ENCODE measurements around the gene PXDN.
A peak's percentile ranks its signal among the peaks of the same experiment; 100 is the strongest.
"Not testable (repeated sequence)": the region's sequence is repeated elsewhere in the genome, so short reads cannot be mapped to it uniquely, and the experiment has no call there.

Gene PXDN

DNA sequence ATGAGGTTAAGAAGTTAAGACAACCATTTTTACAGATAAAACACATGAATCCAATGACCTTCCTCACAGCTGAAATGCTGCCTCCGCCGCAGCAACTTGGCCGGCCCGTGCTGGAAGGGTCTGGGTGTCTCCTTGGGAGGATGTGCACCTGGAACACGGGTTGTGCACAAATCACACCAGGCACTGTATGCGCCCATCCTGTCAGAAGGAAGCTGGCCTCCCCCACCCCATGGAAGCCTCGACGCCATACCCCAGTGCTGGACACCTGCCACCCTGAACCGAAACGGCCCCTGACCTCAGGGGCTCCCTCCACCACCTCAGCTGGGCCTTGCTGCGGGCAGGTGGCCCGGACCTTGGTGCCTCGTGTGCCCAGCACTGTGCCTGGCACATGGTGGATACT is 111.8 kb downstream of the PXDN start:
- DNase-seq (ENCODE audit: low spot score): no peak

DNA sequence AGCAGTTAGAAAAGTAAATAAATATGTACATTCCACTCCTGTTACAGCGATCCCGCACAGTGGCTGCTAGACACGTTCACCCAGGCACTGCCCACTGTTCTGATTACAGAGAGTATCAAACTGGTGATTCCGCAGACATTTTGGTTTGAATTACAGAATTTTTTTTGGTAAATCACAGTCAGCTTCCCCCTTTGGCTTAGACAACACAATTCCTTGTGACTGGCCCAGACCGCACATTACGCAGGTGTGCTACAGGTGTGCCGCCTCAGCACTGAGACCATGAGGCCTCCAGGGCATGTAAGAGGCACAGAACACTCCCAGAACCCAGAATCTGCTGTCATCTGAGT is 112.3 kb downstream of the PXDN start:
- DNase-seq (ENCODE audit: low spot score): no peak

GRCh38 chr2:1631292-1632001 is 112.9 kb downstream of the PXDN start:
- no peak for DNase-seq (ENCODE audit: low spot score)

DNA sequence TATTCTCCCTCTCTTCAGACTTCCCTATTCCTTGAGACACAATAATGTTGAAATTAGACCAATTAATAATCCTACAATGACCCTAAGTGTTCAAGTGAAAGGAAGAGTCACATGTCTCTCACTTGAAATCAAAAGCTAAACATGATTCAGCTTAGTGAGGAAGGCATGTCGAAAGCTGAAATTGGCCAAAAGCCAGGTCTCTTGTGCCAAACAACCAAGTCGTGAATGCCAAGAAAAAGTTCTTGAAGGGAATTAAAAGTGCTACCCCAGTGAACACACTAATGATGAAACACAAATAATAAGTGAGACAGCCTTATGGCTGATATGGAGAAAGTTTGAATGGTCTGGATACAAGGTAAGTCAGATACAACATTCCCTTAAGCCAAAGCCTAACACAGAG is 115.4 kb downstream of the PXDN start:
- DNase-seq (ENCODE audit: low spot score): peak; percentile 7

- DNase-seq (ENCODE audit: low spot score): no peak
These were observed 116.5 kb downstream of the PXDN start for GRCh38 chr2:1627628-1628381.

GRCh38 chr2:1626271-1626681 is 118.0 kb downstream of the PXDN start:
- DNase-seq (ENCODE audit: low spot score): no peak

DNA sequence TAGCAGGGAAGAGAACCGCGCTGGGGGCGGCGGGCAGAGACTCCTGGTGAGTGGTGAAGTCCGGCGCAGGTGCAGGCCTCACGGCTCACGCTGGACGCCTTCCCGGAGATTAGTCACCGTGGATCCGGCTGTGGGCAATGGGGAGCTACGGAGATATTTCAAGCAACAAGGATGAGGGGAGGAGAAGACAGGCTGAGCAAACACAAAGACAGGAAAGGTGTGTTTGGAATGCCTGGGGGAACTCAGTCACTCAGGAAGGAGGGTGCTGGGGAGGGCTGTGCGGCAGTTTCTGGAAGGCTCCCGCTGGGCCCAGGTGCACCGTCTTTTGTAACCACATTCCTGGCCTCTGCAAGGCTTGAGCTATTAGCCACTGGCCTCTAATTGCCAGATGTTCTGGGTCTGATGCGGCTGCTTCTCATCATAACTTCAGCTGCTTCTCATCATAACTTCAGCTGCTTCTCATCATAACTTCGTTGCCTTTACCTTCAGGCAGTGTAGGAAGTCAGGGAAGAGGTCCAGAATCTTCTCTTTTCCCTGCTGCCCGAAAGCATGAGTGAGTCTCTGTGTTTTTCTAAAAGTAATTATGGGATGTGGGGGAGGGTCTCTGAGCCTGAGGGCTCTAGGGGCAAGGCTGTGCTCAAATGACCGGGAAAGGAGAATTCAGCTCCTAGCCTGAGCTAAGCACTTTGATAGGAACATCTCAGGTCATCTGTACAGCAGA is 118.9 kb downstream of the PXDN start:
- no peak for DNase-seq (ENCODE audit: low spot score)

- no peak for DNase-seq (ENCODE audit: low spot score)
These were observed 120.3 kb downstream of the PXDN start for GRCh38 chr2:1623906-1624445.

DNA sequence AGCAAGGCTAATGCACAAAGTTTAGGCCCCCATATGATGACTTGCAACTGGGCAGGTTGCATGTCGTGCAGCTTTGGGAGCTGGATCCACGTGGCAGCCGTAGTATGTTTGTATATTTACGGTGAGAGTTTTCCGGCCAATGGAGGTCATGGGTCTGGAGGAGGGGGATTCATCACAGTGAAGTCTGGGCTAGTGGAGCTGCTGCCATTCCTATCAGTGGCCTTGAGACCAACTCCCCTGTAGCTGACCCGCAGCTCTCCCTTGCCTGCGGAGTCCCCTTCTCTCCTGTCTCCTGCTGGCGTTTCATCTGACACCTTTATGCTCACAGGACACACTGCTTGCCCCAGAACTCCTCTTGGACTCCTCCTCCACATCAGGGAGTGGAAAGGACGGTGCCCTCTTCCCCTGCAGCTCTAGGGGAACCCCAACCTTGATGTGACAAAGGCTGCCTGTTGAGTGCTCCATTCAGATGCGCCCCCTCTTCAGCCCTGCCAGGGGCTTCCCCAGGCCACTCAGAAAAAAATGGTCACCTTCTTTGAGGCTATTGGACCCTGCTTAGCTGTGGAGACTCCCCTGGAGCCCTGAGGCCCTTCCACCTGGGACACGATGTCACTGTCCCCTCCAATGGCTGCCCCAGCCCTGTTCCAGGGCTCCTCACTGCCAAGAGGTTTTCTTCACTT is 121.7 kb downstream of the PXDN start:
- DNase-seq (ENCODE audit: low spot score): no peak

- not testable (repeated sequence) for DNase-seq (ENCODE audit: low spot score)
These were observed 122.3 kb downstream of the PXDN start for GRCh38 chr2:1621976-1622375.

GRCh38 chr2:1621501-1621900 is 122.8 kb downstream of the PXDN start:
- DNase-seq (ENCODE audit: low spot score): no peak

- DNase-seq (ENCODE audit: low spot score): no peak
These were observed 123.3 kb downstream of the PXDN start for GRCh38 chr2:1621041-1621440.

- no peak for DNase-seq (ENCODE audit: low spot score)
These were observed 124.2 kb downstream of the PXDN start for GRCh38 chr2:1620081-1620480.

GRCh38 chr2:1619556-1619955 is 124.8 kb downstream of the PXDN start:
- DNase-seq (ENCODE audit: low spot score): no peak

- no peak for DNase-seq (ENCODE audit: low spot score)
These were observed 125.3 kb downstream of the PXDN start for GRCh38 chr2:1618974-1619373.

GRCh38 chr2:1618191-1618961 is 125.9 kb downstream of the PXDN start:
- DNase-seq (ENCODE audit: low spot score): no peak

GRCh38 chr2:1617425-1618021 is 126.8 kb downstream of the PXDN start:
- DNase-seq (ENCODE audit: low spot score): no peak

- no peak for DNase-seq (ENCODE audit: low spot score)
These were observed 129.8 kb downstream of the PXDN start for GRCh38 chr2:1614564-1614963.

DNA sequence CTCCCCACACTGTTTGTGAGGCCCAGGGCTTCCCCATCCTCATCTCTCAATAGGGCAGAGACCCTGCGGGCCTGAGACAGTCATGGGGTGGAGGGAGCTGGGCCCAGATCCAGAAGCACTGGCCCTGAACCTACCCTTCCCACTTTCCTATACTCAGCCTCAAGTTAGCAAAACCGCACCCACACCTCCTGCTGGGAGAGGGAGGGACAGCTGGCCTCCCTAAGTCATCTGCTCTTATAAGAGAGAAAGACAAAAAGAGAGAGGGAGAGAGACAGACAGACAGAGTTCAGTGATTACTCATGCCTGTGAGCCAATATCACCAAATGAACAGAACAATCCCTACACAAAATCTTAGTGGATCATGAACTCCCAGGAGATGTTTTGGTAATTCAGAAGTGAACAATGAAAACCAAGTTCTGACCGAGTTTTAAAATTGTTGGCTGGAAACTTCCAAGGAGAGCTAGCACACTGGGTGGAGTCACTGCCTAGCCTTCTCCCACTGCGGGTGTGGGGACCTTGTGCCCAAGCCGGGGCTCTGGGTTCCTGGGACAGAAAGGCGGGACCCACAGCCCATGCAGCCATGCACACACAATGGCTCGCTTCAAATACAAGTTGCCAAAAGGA is 130.5 kb downstream of the PXDN start:
- no peak for DNase-seq (ENCODE audit: low spot score)

- DNase-seq (ENCODE audit: low spot score): no peak
These were observed 131.3 kb downstream of the PXDN start for GRCh38 chr2:1613078-1613445.
